ENCODE data around the gene CEP70. TPM values are rescaled to one million over a fixed set of nuclear protein-coding genes. Genes with fewer than 3 reads are reported as not detected.

CEP70 gene
- polyA plus RNA-seq, 3 donors: 0.11 TPM; not detected in 2

DNA sequence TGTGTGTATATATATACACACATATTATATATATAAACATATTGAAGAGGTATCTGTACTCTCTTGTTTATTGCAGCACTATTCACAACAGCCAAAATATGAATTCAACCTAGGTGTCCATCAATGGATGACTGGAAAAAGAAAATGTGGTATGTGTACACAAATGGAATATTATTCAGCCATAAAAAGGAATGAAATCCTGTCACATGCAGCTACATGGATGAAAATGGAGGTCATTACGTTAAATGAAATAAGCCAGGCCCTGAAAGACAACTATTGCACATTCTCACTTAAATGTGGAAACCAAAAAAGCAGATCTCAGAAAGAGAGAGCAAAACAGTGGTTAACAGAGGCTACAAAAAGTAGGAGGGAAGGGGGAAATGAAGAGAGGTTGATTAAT, 49.5 kb downstream of the CEP70 start:
- peaks cover 61 to 64% of the 10 kb centered on the region in 2 donors for H3K9me3 ChIP-seq (replicated peaks in 1 of 2; ENCODE audit: control insufficient read depth in 1 of 2, insufficient read depth in 1 of 2, low read length in 2 of 2)

DNA sequence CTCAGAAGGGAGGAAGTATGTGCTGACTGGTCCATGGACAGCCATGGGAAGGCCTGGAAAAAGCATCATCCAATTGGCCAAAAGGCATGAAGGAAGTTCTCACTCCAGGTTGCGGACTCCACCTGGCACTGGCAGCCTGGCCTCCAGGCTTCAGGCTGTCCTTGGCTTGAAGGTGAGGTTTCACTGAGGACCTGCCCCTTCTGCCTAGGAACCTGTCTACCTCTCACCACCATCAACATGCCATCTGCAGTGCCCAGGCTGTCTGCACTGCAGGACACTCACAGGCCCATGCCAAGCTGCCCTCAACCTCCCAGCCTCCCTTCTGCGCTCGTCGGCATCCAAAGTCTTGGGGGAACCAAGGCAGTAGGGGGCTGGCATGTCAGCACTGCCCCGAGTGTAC, 51.1 kb downstream of the CEP70 start:
- H3K79me2 ChIP-seq (ENCODE audit: insufficient read depth, low read length): no peaks in the 10 kb centered on the region
- intact Hi-C loops (cut with micrococcal nuclease): no loop called here
- no peak overlapping the region for H3K4me2 ChIP-seq (replicated peaks; ENCODE audit: extremely low read depth, low read length, poor library complexity, severe bottlenecking)
- TF ChIP-seq, protein P1, sequence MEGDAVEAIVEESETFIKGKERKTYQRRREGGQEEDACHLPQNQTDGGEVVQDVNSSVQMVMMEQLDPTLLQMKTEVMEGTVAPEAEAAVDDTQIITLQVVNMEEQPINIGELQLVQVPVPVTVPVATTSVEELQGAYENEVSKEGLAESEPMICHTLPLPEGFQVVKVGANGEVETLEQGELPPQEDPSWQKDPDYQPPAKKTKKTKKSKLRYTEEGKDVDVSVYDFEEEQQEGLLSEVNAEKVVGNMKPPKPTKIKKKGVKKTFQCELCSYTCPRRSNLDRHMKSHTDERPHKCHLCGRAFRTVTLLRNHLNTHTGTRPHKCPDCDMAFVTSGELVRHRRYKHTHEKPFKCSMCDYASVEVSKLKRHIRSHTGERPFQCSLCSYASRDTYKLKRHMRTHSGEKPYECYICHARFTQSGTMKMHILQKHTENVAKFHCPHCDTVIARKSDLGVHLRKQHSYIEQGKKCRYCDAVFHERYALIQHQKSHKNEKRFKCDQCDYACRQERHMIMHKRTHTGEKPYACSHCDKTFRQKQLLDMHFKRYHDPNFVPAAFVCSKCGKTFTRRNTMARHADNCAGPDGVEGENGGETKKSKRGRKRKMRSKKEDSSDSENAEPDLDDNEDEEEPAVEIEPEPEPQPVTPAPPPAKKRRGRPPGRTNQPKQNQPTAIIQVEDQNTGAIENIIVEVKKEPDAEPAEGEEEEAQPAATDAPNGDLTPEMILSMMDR (IDR thresholded peaks at IDR 0.05): no peak
- H2AFZ ChIP-seq (ENCODE audit: insufficient read depth, low read depth, low read length, poor library complexity, severe bottlenecking): no peak overlapping the region
- 89% methylated on average over 5 of the region's 5 CpGs for WGBS (ENCODE audit: insufficient coverage)
- Mint-ChIP-seq H3K27me3 (ENCODE audit: low read depth in 3 of 3) (peaks cover 0 to 2% (median 1%) of the 10 kb centered on the region in 3 donors), H3K4me3 (no peak overlapping the region), H3K36me3 (peaks cover 13 to 46% of the 10 kb centered on the region in 2 donors), H3K27ac (no peak overlapping the region), H3K9me3 (peaks cover 60 to 86% (median 74%) of the 10 kb centered on the region in 7 donors), H3K4me1 (no peaks in the 10 kb centered on the region)
- H3K27ac ChIP-seq (ENCODE audit: low read depth in 1 of 2, low read length in 2 of 2): no peak overlapping the region
- peaks cover 54 to 57% of the 10 kb centered on the region in 2 donors for H3K9me3 ChIP-seq (replicated peaks in 1 of 2; ENCODE audit: control insufficient read depth in 1 of 2, insufficient read depth in 1 of 2, low read length in 2 of 2)
- no peaks in the 10 kb centered on the region for H3K27me3 ChIP-seq (ENCODE audit: control insufficient read depth in 2 of 2, insufficient read depth in 2 of 2, low read length in 2 of 2)
- no peak overlapping the region for H3K9ac ChIP-seq (ENCODE audit: insufficient read depth, low read length, poor library complexity, severe bottlenecking)
- no peak overlapping the region for H3K4me3 ChIP-seq (replicated peaks in 1 of 3; ENCODE audit: low read depth in 2 of 3, low read length in 3 of 3)
- H3K36me3 ChIP-seq (replicated peaks in 1 of 2; ENCODE audit: control insufficient read depth in 1 of 2, insufficient read depth in 2 of 2, low read length in 2 of 2): peaks cover 0 to 16% of the 10 kb centered on the region in 2 donors
- no peaks in the 10 kb centered on the region for H3K4me1 ChIP-seq (ENCODE audit: control insufficient read depth in 1 of 2, insufficient read depth in 2 of 2, low read length in 2 of 2)
- no peaks in the 10 kb centered on the region for H4K20me1 ChIP-seq (ENCODE audit: insufficient read depth, low read length)
- no peak for DNase-seq

More for the DNA sequence above, 49.5 kb downstream of the CEP70 start:
- no peaks in the 10 kb centered on the region for H3K79me2 ChIP-seq (ENCODE audit: insufficient read depth, low read length)
- H3K9me3 Mint-ChIP-seq: peaks cover 61 to 89% (median 77%) of the 10 kb centered on the region in 7 donors
- H3K4me3 ChIP-seq (replicated peaks in 1 of 3; ENCODE audit: low read depth in 2 of 3, low read length in 3 of 3): no peak overlapping the region
- no peak overlapping the region for H3K4me2 ChIP-seq (replicated peaks; ENCODE audit: extremely low read depth, low read length, poor library complexity, severe bottlenecking)
- H3K9ac ChIP-seq (ENCODE audit: insufficient read depth, low read length, poor library complexity, severe bottlenecking): no peak overlapping the region
- H3K27me3 Mint-ChIP-seq (ENCODE audit: low read depth in 3 of 3): peaks cover 0 to 2% (median 1%) of the 10 kb centered on the region in 3 donors
- no peak overlapping the region for H3K27ac Mint-ChIP-seq
- H3K36me3 ChIP-seq (replicated peaks in 1 of 2; ENCODE audit: control insufficient read depth in 1 of 2, insufficient read depth in 2 of 2, low read length in 2 of 2): peaks cover 0 to 28% of the 10 kb centered on the region in 2 donors
- H3K4me3 Mint-ChIP-seq: no peak overlapping the region
- no peaks in the 10 kb centered on the region for H3K4me1 ChIP-seq (ENCODE audit: control insufficient read depth in 1 of 2, insufficient read depth in 2 of 2, low read length in 2 of 2)
- no peak overlapping the region for H2AFZ ChIP-seq (ENCODE audit: insufficient read depth, low read depth, low read length, poor library complexity, severe bottlenecking)
- peaks cover 23 to 55% of the 10 kb centered on the region in 2 donors for H3K36me3 Mint-ChIP-seq
- no peak overlapping the region for H3K27ac ChIP-seq (ENCODE audit: low read depth in 1 of 2, low read length in 2 of 2)
- no peaks in the 10 kb centered on the region for H3K4me1 Mint-ChIP-seq
- no peak for DNase-seq
- no CpG with 5 or more reads among the region's 1 CpG for WGBS (ENCODE audit: insufficient coverage)
- intact Hi-C loops (cut with micrococcal nuclease): no loop called here
- TF ChIP-seq, protein P1 (IDR thresholded peaks at IDR 0.05): no peak
- H3K27me3 ChIP-seq (ENCODE audit: control insufficient read depth in 2 of 2, insufficient read depth in 2 of 2, low read length in 2 of 2): no peaks in the 10 kb centered on the region
- H4K20me1 ChIP-seq (ENCODE audit: insufficient read depth, low read length): no peaks in the 10 kb centered on the region
